ENCODE measurements around the gene PLXNA3.

GRCh38 chrX:154490021-154490413 lies 31.9 kb downstream of the PLXNA3 start:
- TF ChIP-seq CEBPB (IDR thresholded peaks at IDR 0.05; ENCODE audit: borderline replicate concordance in 1 of 2, low read depth in 2 of 2, low read length in 2 of 2) (no peak), CTCF (IDR thresholded peaks at IDR 0.05 in 2 of 3, conservative IDR thresholded peaks at IDR 0.05 in 1 of 3; ENCODE audit: control insufficient read depth in 2 of 3, extremely low read depth in 1 of 3, insufficient read depth in 1 of 3, low read depth in 3 of 3, low read length in 3 of 3) (no peak), RFX5 (IDR thresholded peaks at IDR 0.05; ENCODE audit: low read depth, low read length) (no peak), YY1 (IDR thresholded peaks at IDR 0.05; ENCODE audit: low read depth, low read length) (no peak), HDGF (IDR thresholded peaks at IDR 0.05) (no peak), HDAC2 (IDR thresholded peaks at IDR 0.05) (no peak), USF2 (IDR thresholded peaks at IDR 0.05; ENCODE audit: borderline replicate concordance, low read depth, low read length) (no peak), ZNF24 (IDR thresholded peaks at IDR 0.05) (no peak), ZNF274 (IDR thresholded peaks at IDR 0.05; ENCODE audit: insufficient read depth, insufficient read length) (no peak), POLR2A (IDR thresholded peaks at IDR 0.05; ENCODE audit: low read depth, low read length) (no peak), REST (IDR thresholded peaks at IDR 0.05; ENCODE audit: low read depth, low read length) (no peak), ELK1 (IDR thresholded peaks at IDR 0.05; ENCODE audit: low read depth, low read length) (no peak), ESRRA (IDR thresholded peaks at IDR 0.05; ENCODE audit: low read length) (no peak), MTA2 (IDR thresholded peaks at IDR 0.05; ENCODE audit: low read depth) (no peak)
